ENCODE results near the gene MICAL2. TPM values are rescaled to one million over a fixed set of nuclear protein-coding genes. Genes with fewer than 3 reads are reported as not detected.
A peak's percentile ranks its signal among the peaks of the same experiment; 100 is the strongest.

Gene MICAL2
- total RNA-seq, 2 donors from 2014 or later, result 13.1 to 285 TPM

DNA sequence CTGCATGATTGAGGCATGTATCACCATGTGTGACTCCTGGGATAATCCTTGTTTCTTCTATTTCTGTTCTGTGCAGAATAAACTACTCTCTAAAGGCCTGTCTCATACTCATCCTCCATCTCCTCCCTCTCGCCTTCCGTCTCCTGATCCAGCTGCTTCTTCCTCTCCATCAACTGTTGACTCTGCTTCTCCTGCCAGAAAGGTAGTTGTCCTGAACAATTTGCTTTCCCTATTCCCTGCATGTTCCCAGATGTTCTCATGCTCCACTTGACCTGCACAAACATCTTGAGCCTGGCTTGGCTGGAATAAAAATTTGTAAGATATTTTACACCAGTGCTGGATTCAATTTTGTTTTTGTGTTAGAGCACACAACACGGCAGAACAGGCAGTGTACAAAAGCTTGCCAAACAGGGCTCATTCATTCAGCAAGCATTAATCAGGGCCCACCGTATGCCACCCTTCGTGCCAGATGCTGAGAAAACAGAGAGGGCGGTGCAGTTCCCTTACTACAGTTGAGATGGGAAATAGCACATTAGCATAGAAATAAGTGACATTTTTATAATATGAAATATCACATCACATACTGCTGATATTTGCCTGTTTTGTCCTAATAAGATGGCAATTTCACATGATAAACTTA is 133.6 kb downstream of the MICAL2 start:
- TF ChIP-seq POLR2A (IDR thresholded peaks at IDR 0.05) (no peak), POLR2AphosphoS5 (IDR thresholded peaks at IDR 0.05) (no peak), CTCF (IDR thresholded peaks at IDR 0.05) (no peak)
- no peak for DNase-seq (ENCODE audit: low spot score)
- WGBS, result 50% methylated on average over 6 of the region's 6 CpGs
- H3K27me3 ChIP-seq (replicated peaks; ENCODE audit: insufficient read depth), result no peaks in the 10 kb centered on the region
- peaks cover 4% of the 10 kb centered on the region for H3K4me1 ChIP-seq (replicated peaks)
- H3K9me3 ChIP-seq, result no peaks in the 10 kb centered on the region
- no peak overlapping the region for H3K4me3 ChIP-seq
- intact Hi-C loops (cut with DNase I), result loop anchor here (5.0 kb wide), 1 partner anchor 33 kb away; no protein-coding TSS in a partner anchor
- H3K36me3 ChIP-seq, result no peaks in the 10 kb centered on the region
- no peak overlapping the region for H3K27ac ChIP-seq

GRCh38 chr11:12245091-12245490 is 134.7 kb downstream of the MICAL2 start:
- intact Hi-C loops (cut with DNase I), result no loop called here
- no peak overlapping the region for H3K4me3 ChIP-seq
- H3K36me3 ChIP-seq, result no peaks in the 10 kb centered on the region
- peaks cover 14% of the 10 kb centered on the region for H3K4me1 ChIP-seq (replicated peaks)
- H3K27ac ChIP-seq, result no peak overlapping the region
- H3K27me3 ChIP-seq (replicated peaks; ENCODE audit: insufficient read depth), result no peaks in the 10 kb centered on the region
- WGBS, result 86% methylated on average over 6 of the region's 6 CpGs
- TF ChIP-seq POLR2A (IDR thresholded peaks at IDR 0.05), result no peak
- TF ChIP-seq POLR2AphosphoS5 (IDR thresholded peaks at IDR 0.05), result no peak
- TF ChIP-seq CTCF (IDR thresholded peaks at IDR 0.05), result no peak
- DNase-seq (ENCODE audit: low spot score), result no peak
- no peaks in the 10 kb centered on the region for H3K9me3 ChIP-seq

GRCh38 chr11:12245549-12246016 is 135.2 kb downstream of the MICAL2 start:
- no peak for DNase-seq (ENCODE audit: low spot score)
- H3K27ac ChIP-seq, result no peak overlapping the region
- peaks cover 15% of the 10 kb centered on the region for H3K4me1 ChIP-seq (replicated peaks)
- TF ChIP-seq POLR2A (IDR thresholded peaks at IDR 0.05), result no peak
- no peak for TF ChIP-seq POLR2AphosphoS5 (IDR thresholded peaks at IDR 0.05)
- no peak for TF ChIP-seq CTCF (IDR thresholded peaks at IDR 0.05)
- 72% methylated on average over 3 of the region's 3 CpGs for WGBS
- H3K9me3 ChIP-seq, result no peaks in the 10 kb centered on the region
- intact Hi-C loops (cut with DNase I), result no loop called here
- H3K36me3 ChIP-seq, result no peaks in the 10 kb centered on the region
- H3K4me3 ChIP-seq, result no peak overlapping the region
- H3K27me3 ChIP-seq (replicated peaks; ENCODE audit: insufficient read depth), result no peaks in the 10 kb centered on the region

DNA sequence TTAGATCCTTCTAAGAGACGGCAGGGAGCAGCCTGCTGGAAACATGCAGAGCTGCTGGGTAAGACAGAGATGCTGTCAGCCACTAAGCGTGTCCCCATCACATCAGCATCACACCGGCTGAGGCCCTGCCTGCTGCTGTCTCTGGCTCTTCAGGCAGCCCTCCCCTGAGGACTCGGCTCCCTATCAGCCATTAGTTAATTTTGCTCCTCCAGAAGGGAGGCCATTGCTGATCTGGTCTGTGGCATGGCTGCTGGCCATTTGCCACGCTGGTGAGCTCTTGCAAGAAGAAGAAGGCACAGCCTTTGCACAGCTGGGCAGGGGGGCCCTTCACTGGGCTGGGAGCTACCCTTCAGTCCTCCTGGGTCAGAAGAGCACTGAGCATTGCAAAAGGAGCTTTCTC is 135.8 kb downstream of the MICAL2 start:
- WGBS, result 88% methylated on average over 5 of the region's 5 CpGs
- intact Hi-C loops (cut with DNase I), result no loop called here
- H3K27ac ChIP-seq, result no peak overlapping the region
- no peaks in the 10 kb centered on the region for H3K36me3 ChIP-seq
- no peak for DNase-seq (ENCODE audit: low spot score)
- H3K9me3 ChIP-seq, result no peaks in the 10 kb centered on the region
- peaks cover 15% of the 10 kb centered on the region for H3K4me1 ChIP-seq (replicated peaks)
- no peaks in the 10 kb centered on the region for H3K27me3 ChIP-seq (replicated peaks; ENCODE audit: insufficient read depth)
- TF ChIP-seq CTCF (IDR thresholded peaks at IDR 0.05) (no peak), POLR2AphosphoS5 (IDR thresholded peaks at IDR 0.05) (no peak), POLR2A (IDR thresholded peaks at IDR 0.05) (no peak)
- no peak overlapping the region for H3K4me3 ChIP-seq

- no peaks in the 10 kb centered on the region for H3K9me3 ChIP-seq
- no peak overlapping the region for H3K4me3 ChIP-seq
- H3K27me3 ChIP-seq (replicated peaks; ENCODE audit: insufficient read depth), result no peaks in the 10 kb centered on the region
- TF ChIP-seq CTCF (IDR thresholded peaks at IDR 0.05), result no peak
- TF ChIP-seq POLR2AphosphoS5 (IDR thresholded peaks at IDR 0.05), result no peak
- no peak for TF ChIP-seq POLR2A (IDR thresholded peaks at IDR 0.05)
- no peak for DNase-seq (ENCODE audit: low spot score)
- peaks cover 15% of the 10 kb centered on the region for H3K4me1 ChIP-seq (replicated peaks)
- 89% methylated on average over 4 of the region's 4 CpGs for WGBS
- H3K36me3 ChIP-seq, result no peaks in the 10 kb centered on the region
- peak overlapping the region in 1 of 2 donors; percentile 67 for H3K27ac ChIP-seq
- intact Hi-C loops (cut with DNase I), result no loop called here
These were observed 136.6 kb downstream of the MICAL2 start for GRCh38 chr11:12246989-12247388.
